Testis (tissue), 2 donors: Measurements from ENCODE around the gene FES.

Source experiments
- POLR2A ChIP-seq: fragments of 450-650 bp; IDR thresholded peaks from one replicate; pipeline ENCODE4 v1.6.1; 2017; ENCODE audit warnings: antibody characterized with exemption, mild to moderate bottlenecking, moderate library complexity
- TF ChIP-seq, protein P1 (sequence below), 3 experiments: fragments of 450-650 bp in 2 of 3; fragments of 200-600 bp in 1 of 3; sonication (generic) in 1 of 3; IDR thresholded peaks; one replicate each; pipeline ENCODE4 v1.5.1; 2016 to 2019; ENCODE audit warnings: antibody characterized with exemption in 3 of 3, mild to moderate bottlenecking in 2 of 3, moderate library complexity in 1 of 3

- TF ChIP-seq, protein P1, sequence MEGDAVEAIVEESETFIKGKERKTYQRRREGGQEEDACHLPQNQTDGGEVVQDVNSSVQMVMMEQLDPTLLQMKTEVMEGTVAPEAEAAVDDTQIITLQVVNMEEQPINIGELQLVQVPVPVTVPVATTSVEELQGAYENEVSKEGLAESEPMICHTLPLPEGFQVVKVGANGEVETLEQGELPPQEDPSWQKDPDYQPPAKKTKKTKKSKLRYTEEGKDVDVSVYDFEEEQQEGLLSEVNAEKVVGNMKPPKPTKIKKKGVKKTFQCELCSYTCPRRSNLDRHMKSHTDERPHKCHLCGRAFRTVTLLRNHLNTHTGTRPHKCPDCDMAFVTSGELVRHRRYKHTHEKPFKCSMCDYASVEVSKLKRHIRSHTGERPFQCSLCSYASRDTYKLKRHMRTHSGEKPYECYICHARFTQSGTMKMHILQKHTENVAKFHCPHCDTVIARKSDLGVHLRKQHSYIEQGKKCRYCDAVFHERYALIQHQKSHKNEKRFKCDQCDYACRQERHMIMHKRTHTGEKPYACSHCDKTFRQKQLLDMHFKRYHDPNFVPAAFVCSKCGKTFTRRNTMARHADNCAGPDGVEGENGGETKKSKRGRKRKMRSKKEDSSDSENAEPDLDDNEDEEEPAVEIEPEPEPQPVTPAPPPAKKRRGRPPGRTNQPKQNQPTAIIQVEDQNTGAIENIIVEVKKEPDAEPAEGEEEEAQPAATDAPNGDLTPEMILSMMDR (IDR thresholded peaks at IDR 0.05): no peak
- TF ChIP-seq POLR2A: no peak
Observed at GRCh38 chr15:90889736-90890456, 5.6 kb downstream of the FES start.
